ENCODE results near the gene DDO. TPM values are rescaled to one million over a fixed set of nuclear protein-coding genes. Genes with fewer than 3 reads are reported as not detected.

DDO gene
- total and polyA plus RNA-seq, 12 donors, result 7.6 to 30.0 (median 25.5) TPM

DNA sequence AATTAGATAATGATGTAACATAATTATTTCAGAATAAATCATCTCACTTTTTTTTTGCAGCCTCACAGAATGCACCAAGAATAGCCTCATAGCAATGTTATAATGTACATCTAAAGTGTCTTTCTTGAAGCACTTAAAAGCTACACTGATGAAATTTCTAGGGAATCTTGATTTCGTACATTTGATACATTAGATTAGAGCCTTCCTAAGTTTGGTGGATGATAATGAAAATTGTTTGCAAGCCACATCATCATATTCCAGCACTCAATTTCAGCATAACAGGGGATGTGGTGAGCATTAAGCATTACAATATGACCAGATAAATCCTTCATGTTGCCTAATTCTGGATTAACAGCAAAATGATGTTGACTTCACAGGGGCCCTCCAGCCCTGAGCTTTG is 47.5 kb downstream of the DDO start:
- Histone ChIP-seq H3K4me3 (no peak overlapping the region), H3K4me1 (peaks cover 0 to 8% (median 0%) of the 10 kb centered on the region in 9 donors), H3K27ac (no peak overlapping the region), H3K27me3 (peaks cover 0 to 24% (median 0%) of the 10 kb centered on the region in 7 donors), H3K36me3 (no peaks in the 10 kb centered on the region), H3K9me3 (no peaks in the 10 kb centered on the region)
- ATAC-seq (no peak), DNase-seq (no peak)
- WGBS, 2 donors, result 88 to 91% methylated on average over 1 of the region's 1 CpG
- intact Hi-C loops (cut with DNase I), result no loop called here
- TF ChIP-seq, protein P1, sequence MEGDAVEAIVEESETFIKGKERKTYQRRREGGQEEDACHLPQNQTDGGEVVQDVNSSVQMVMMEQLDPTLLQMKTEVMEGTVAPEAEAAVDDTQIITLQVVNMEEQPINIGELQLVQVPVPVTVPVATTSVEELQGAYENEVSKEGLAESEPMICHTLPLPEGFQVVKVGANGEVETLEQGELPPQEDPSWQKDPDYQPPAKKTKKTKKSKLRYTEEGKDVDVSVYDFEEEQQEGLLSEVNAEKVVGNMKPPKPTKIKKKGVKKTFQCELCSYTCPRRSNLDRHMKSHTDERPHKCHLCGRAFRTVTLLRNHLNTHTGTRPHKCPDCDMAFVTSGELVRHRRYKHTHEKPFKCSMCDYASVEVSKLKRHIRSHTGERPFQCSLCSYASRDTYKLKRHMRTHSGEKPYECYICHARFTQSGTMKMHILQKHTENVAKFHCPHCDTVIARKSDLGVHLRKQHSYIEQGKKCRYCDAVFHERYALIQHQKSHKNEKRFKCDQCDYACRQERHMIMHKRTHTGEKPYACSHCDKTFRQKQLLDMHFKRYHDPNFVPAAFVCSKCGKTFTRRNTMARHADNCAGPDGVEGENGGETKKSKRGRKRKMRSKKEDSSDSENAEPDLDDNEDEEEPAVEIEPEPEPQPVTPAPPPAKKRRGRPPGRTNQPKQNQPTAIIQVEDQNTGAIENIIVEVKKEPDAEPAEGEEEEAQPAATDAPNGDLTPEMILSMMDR (IDR thresholded peaks at IDR 0.05), result no peak

DNA sequence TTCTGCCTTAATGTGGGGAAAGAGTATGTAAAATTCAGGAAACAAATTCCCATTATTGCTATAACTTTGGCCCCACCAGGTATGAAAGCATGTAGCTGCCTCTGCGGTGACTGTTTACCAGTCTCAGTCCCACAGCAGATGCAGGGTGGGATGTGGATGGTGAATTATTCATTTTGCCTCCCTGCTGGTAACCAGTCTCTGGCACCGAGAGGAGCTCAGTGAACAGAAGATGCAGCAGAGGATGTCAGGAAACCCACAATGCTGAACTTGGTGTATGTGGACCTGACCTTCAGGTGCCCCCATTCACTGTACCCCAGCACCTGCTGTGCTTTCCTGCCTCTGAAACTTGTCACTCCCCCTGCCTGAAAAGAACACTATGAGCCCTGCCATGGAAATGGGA is 48.4 kb downstream of the DDO start:
- Histone ChIP-seq H3K27ac (no peak overlapping the region), H3K4me3 (no peak overlapping the region), H3K36me3 (no peaks in the 10 kb centered on the region), H3K27me3 (peaks cover 0 to 24% (median 4%) of the 10 kb centered on the region in 7 donors), H3K9me3 (no peaks in the 10 kb centered on the region), H3K4me1 (peaks cover 0 to 8% (median 0%) of the 10 kb centered on the region in 9 donors)
- no peak for ATAC-seq
- TF ChIP-seq, protein P1 (IDR thresholded peaks at IDR 0.05), result no peak
- WGBS, 2 donors, result 81 to 91% methylated on average over 2 of the region's 2 CpGs
- no peak for DNase-seq
- intact Hi-C loops (cut with DNase I), result no loop called here

DNA sequence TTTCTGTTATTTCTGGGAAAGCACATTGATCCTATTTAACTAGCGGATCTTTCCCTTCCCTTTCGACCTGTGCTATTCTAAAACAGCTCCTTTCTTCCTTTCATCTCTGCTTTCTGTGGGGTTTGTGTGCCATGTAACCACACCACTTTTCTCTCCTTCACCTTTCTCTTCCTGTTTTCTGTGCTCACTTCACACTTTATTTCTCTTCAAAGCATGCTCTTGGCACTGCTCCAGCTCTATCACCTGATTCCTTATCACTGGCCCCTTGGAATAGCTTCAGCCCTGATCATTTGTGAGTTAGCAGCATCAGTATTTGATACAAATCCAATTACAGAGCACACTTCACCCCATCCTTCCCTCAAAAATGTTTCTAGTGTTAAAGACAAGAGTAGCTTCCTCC is 49.1 kb downstream of the DDO start:
- Histone ChIP-seq H3K27ac (no peak overlapping the region), H3K4me3 (no peak overlapping the region), H3K9me3 (no peaks in the 10 kb centered on the region), H3K27me3 (peaks cover 0 to 24% (median 4%) of the 10 kb centered on the region in 7 donors), H3K36me3 (no peaks in the 10 kb centered on the region), H3K4me1 (peaks cover 0 to 8% (median 0%) of the 10 kb centered on the region in 9 donors)
- intact Hi-C loops (cut with DNase I), result no loop called here
- 84 to 90% methylated on average over 2 of the region's 2 CpGs for WGBS, 2 donors
- no peak for ATAC-seq
- no peak for DNase-seq
- TF ChIP-seq, protein P1 (IDR thresholded peaks at IDR 0.05), result no peak

DNA sequence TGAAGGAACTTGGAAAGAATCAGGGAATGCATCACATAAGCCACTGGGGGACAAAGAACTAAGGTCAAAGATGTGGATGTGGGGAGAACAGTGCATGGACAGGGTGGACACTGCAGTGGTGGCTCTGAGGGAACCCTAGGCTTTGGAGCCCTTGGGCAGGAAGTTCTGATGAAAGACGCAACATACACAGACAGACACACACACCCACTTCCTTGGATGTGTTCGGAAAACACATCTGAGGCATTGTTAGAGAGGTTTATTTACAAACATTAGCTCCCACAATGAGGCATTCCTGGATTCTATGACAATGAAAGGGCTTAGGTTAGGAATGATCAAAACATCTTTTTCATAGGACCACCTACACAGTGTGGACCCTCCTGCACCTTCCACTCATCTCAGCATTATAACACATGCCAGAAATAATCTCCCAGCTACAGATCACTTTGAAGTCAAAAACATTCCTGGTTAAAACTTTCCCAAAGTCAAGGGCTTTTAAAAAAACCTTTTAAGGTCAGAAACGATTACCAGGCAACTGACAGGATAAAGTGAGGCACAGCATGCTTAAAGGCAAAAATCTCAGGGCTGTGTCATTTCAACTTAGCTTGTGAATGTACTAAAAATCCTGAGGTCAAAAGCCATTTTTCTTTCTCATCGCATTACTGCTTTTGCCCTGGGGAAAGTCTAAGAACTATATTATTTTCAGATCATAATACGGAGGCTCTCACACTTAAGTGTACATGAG is 50.8 kb downstream of the DDO start:
- TF ChIP-seq, protein P1 (IDR thresholded peaks at IDR 0.05), result no peak
- WGBS, 2 donors, result 59 to 64% methylated on average over 5 of the region's 5 CpGs
- ATAC-seq (no peak), DNase-seq (no peak)
- Histone ChIP-seq H3K27ac (peak overlapping the region in 1 of 10 donors; percentile 44), H3K9me3 (no peaks in the 10 kb centered on the region), H3K4me1 (peaks cover 0 to 8% (median 0%) of the 10 kb centered on the region in 9 donors), H3K4me3 (no peak overlapping the region), H3K36me3 (no peaks in the 10 kb centered on the region), H3K27me3 (peaks cover 0 to 25% (median 5%) of the 10 kb centered on the region in 7 donors)
- intact Hi-C loops (cut with DNase I), result no loop called here
